ENCODE results near the gene NECAP2. TPM values are rescaled to one million over a fixed set of nuclear protein-coding genes. Genes with fewer than 3 reads are reported as not detected.

NECAP2 gene
- total RNA-seq, 1 donor from 2014 or later, result 135 TPM

- TF ChIP-seq CTCF (IDR thresholded peaks at IDR 0.05; ENCODE audit: insufficient read depth, low read length, poor library complexity, severe bottlenecking), result no peak
- H3K4me3 ChIP-seq (ENCODE audit: low read depth, low read length), result no peak overlapping the region
- H3K36me3 ChIP-seq (ENCODE audit: control insufficient read depth, insufficient read depth, low read length), result no peaks in the 10 kb centered on the region
- DNase-seq (ENCODE audit: low read depth), result peak; percentile 19
- H3K27me3 ChIP-seq (ENCODE audit: control insufficient read depth, insufficient read depth, low read length), result no peaks in the 10 kb centered on the region
Observed at GRCh38 chr1:16396591-16396990, 43.9 kb upstream of the NECAP2 start.

- H3K4me3 ChIP-seq (ENCODE audit: low read depth, low read length), result no peak overlapping the region
- DNase-seq (ENCODE audit: low read depth), result no peak
- H3K36me3 ChIP-seq (ENCODE audit: control insufficient read depth, insufficient read depth, low read length), result no peaks in the 10 kb centered on the region
- no peak for TF ChIP-seq CTCF (IDR thresholded peaks at IDR 0.05; ENCODE audit: insufficient read depth, low read length, poor library complexity, severe bottlenecking)
- H3K27me3 ChIP-seq (ENCODE audit: control insufficient read depth, insufficient read depth, low read length), result no peaks in the 10 kb centered on the region
Observed at GRCh38 chr1:16397120-16397519, 43.4 kb upstream of the NECAP2 start.

GRCh38 chr1:16398371-16398953, 42.1 kb upstream of the NECAP2 start:
- H3K36me3 ChIP-seq (ENCODE audit: control insufficient read depth, insufficient read depth, low read length), result no peaks in the 10 kb centered on the region
- no peak for TF ChIP-seq CTCF (IDR thresholded peaks at IDR 0.05; ENCODE audit: insufficient read depth, low read length, poor library complexity, severe bottlenecking)
- H3K4me3 ChIP-seq (ENCODE audit: low read depth, low read length), result no peak overlapping the region
- no peak for DNase-seq (ENCODE audit: low read depth)
- H3K27me3 ChIP-seq (ENCODE audit: control insufficient read depth, insufficient read depth, low read length), result no peaks in the 10 kb centered on the region

- Histone ChIP-seq H3K36me3 (ENCODE audit: control insufficient read depth, insufficient read depth, low read length) (no peaks in the 10 kb centered on the region), H3K27me3 (ENCODE audit: control insufficient read depth, insufficient read depth, low read length) (no peaks in the 10 kb centered on the region), H3K4me3 (ENCODE audit: low read depth, low read length) (no peak overlapping the region)
- no peak for DNase-seq (ENCODE audit: low read depth)
- no peak for TF ChIP-seq CTCF (IDR thresholded peaks at IDR 0.05; ENCODE audit: insufficient read depth, low read length, poor library complexity, severe bottlenecking)
Observed at GRCh38 chr1:16402742-16403141, 37.8 kb upstream of the NECAP2 start.

- no peak for DNase-seq (ENCODE audit: low read depth)
- H3K27me3 ChIP-seq (ENCODE audit: control insufficient read depth, insufficient read depth, low read length), result peaks cover 2% of the 10 kb centered on the region
- no peaks in the 10 kb centered on the region for H3K36me3 ChIP-seq (ENCODE audit: control insufficient read depth, insufficient read depth, low read length)
- no peak overlapping the region for H3K4me3 ChIP-seq (ENCODE audit: low read depth, low read length)
- TF ChIP-seq CTCF (IDR thresholded peaks at IDR 0.05; ENCODE audit: insufficient read depth, low read length, poor library complexity, severe bottlenecking), result no peak
Observed at GRCh38 chr1:16405441-16405840, 35.1 kb upstream of the NECAP2 start.

GRCh38 chr1:16406868-16407267, 33.7 kb upstream of the NECAP2 start:
- Histone ChIP-seq H3K27me3 (ENCODE audit: control insufficient read depth, insufficient read depth, low read length) (peaks cover 2% of the 10 kb centered on the region), H3K4me3 (ENCODE audit: low read depth, low read length) (no peak overlapping the region), H3K36me3 (ENCODE audit: control insufficient read depth, insufficient read depth, low read length) (no peaks in the 10 kb centered on the region)
- no peak for TF ChIP-seq CTCF (IDR thresholded peaks at IDR 0.05; ENCODE audit: insufficient read depth, low read length, poor library complexity, severe bottlenecking)
- no peak for DNase-seq (ENCODE audit: low read depth)

Data from kidney epithelial cell (primary cell).